HUES6 (cell line): ENCODE data around the gene EIF4G3.

ENCODE experiments used
- H3K27ac ChIP-seq: 2 replicates; pipeline ENCODE4 v1.7.0; 2013; ENCODE audit warnings: low read depth, mild to moderate bottlenecking, low read length, inconsistent platforms
- H3K27me3 ChIP-seq: 2 replicates; pipeline ENCODE4 v1.6.1; 2013; ENCODE audit warnings: low read length; ENCODE audit not compliant: control insufficient read depth, insufficient read depth
- H3K36me3 ChIP-seq: 2 replicates; pipeline ENCODE4 v1.6.1; 2013; ENCODE audit warnings: low read length; ENCODE audit not compliant: control insufficient read depth, insufficient read depth
- H3K4me1 ChIP-seq: 2 replicates; pipeline ENCODE4 v1.6.1; 2013; ENCODE audit warnings: low read length; ENCODE audit not compliant: control insufficient read depth, insufficient read depth
- H3K4me3 ChIP-seq: 2 replicates; pipeline ENCODE4 v1.5.1; 2013; ENCODE audit warnings: low read depth, low read length
- H3K9ac ChIP-seq: one replicate; pipeline ENCODE4 v1.6.1; 2013; ENCODE audit warnings: mild to moderate bottlenecking, low read length
- H3K9me3 ChIP-seq: 2 replicates; pipeline ENCODE4 v1.6.1; 2013; ENCODE audit warnings: low read depth, low read length; ENCODE audit not compliant: control insufficient read depth, insufficient read depth

EIF4G3 gene

GRCh38 chr1:21123287-21123948 is 53.3 kb downstream of the EIF4G3 start:
- H3K9me3 ChIP-seq: no peaks in the 10 kb centered on the region
- peaks cover 4% of the 10 kb centered on the region; the same call in 1 of the 2 replicates for H3K36me3 ChIP-seq
- no peak overlapping the region for H3K27ac ChIP-seq
- no peak overlapping the region for H3K9ac ChIP-seq
- peaks cover 5% of the 10 kb centered on the region; the same call in 1 of the 2 replicates for H3K4me1 ChIP-seq
- H3K4me3 ChIP-seq: no peak overlapping the region
- no peaks in the 10 kb centered on the region for H3K27me3 ChIP-seq

GRCh38 chr1:21121764-21122471 is 54.8 kb downstream of the EIF4G3 start:
- Histone ChIP-seq H3K36me3 (peaks cover 4% of the 10 kb centered on the region; the same call in 1 of the 2 replicates), H3K9me3 (no peaks in the 10 kb centered on the region), H3K27me3 (no peaks in the 10 kb centered on the region), H3K9ac (no peak overlapping the region), H3K4me3 (no peak overlapping the region), H3K27ac (no peak overlapping the region), H3K4me1 (peaks cover 5% of the 10 kb centered on the region; the same call in 1 of the 2 replicates)

GRCh38 chr1:21118167-21118566 is 58.5 kb downstream of the EIF4G3 start:
- Histone ChIP-seq H3K4me3 (no peak overlapping the region), H3K27me3 (no peaks in the 10 kb centered on the region), H3K27ac (no peak overlapping the region), H3K9me3 (no peaks in the 10 kb centered on the region), H3K9ac (no peak overlapping the region), H3K4me1 (no peaks in the 10 kb centered on the region), H3K36me3 (no peaks in the 10 kb centered on the region)

GRCh38 chr1:21117597-21118001 is 59.1 kb downstream of the EIF4G3 start:
- Histone ChIP-seq H3K27me3 (no peaks in the 10 kb centered on the region), H3K36me3 (no peaks in the 10 kb centered on the region), H3K4me1 (no peaks in the 10 kb centered on the region), H3K9me3 (no peaks in the 10 kb centered on the region), H3K9ac (no peak overlapping the region), H3K27ac (no peak overlapping the region), H3K4me3 (no peak overlapping the region)

GRCh38 chr1:21117159-21117558 is 59.5 kb downstream of the EIF4G3 start:
- Histone ChIP-seq H3K9ac (no peak overlapping the region), H3K27me3 (no peaks in the 10 kb centered on the region), H3K9me3 (no peaks in the 10 kb centered on the region), H3K4me1 (no peaks in the 10 kb centered on the region), H3K4me3 (no peak overlapping the region), H3K27ac (no peak overlapping the region), H3K36me3 (no peaks in the 10 kb centered on the region)

- Histone ChIP-seq H3K4me1 (no peaks in the 10 kb centered on the region), H3K9me3 (no peaks in the 10 kb centered on the region), H3K27me3 (no peaks in the 10 kb centered on the region), H3K36me3 (peaks cover 5% of the 10 kb centered on the region; the same call in 1 of the 2 replicates), H3K4me3 (no peak overlapping the region), H3K9ac (no peak overlapping the region), H3K27ac (no peak overlapping the region)
Measured at GRCh38 chr1:21115098-21115760, 61.5 kb downstream of the EIF4G3 start.

- Histone ChIP-seq H3K27me3 (no peaks in the 10 kb centered on the region), H3K9ac (no peak overlapping the region), H3K9me3 (no peaks in the 10 kb centered on the region), H3K4me3 (no peak overlapping the region), H3K4me1 (no peaks in the 10 kb centered on the region), H3K27ac (no peak overlapping the region), H3K36me3 (peaks cover 5% of the 10 kb centered on the region; the same call in 1 of the 2 replicates)
Measured at GRCh38 chr1:21114431-21114830, 62.3 kb downstream of the EIF4G3 start.

GRCh38 chr1:21110163-21110562 is 66.5 kb downstream of the EIF4G3 start:
- peaks cover 5% of the 10 kb centered on the region; the same call in 1 of the 2 replicates for H3K36me3 ChIP-seq
- H3K4me3 ChIP-seq: no peak overlapping the region
- no peaks in the 10 kb centered on the region for H3K4me1 ChIP-seq
- no peaks in the 10 kb centered on the region for H3K9me3 ChIP-seq
- no peaks in the 10 kb centered on the region for H3K27me3 ChIP-seq
- H3K9ac ChIP-seq: no peak overlapping the region
- no peak overlapping the region for H3K27ac ChIP-seq

GRCh38 chr1:21106709-21107108 is 70.0 kb downstream of the EIF4G3 start:
- peaks cover 11% of the 10 kb centered on the region for H3K36me3 ChIP-seq
- no peaks in the 10 kb centered on the region for H3K4me1 ChIP-seq
- no peak overlapping the region for H3K9ac ChIP-seq
- H3K27ac ChIP-seq: no peak overlapping the region
- no peaks in the 10 kb centered on the region for H3K27me3 ChIP-seq
- no peak overlapping the region for H3K4me3 ChIP-seq
- no peaks in the 10 kb centered on the region for H3K9me3 ChIP-seq

- H3K27me3 ChIP-seq: no peaks in the 10 kb centered on the region
- H3K9ac ChIP-seq: no peak overlapping the region
- no peak overlapping the region for H3K27ac ChIP-seq
- H3K4me1 ChIP-seq: peaks cover 1% of the 10 kb centered on the region
- no peaks in the 10 kb centered on the region for H3K9me3 ChIP-seq
- peaks cover 8% of the 10 kb centered on the region for H3K36me3 ChIP-seq
- H3K4me3 ChIP-seq: no peak overlapping the region
Measured at GRCh38 chr1:21106238-21106637, 70.5 kb downstream of the EIF4G3 start.

- no peaks in the 10 kb centered on the region for H3K9me3 ChIP-seq
- H3K9ac ChIP-seq: no peak overlapping the region
- H3K36me3 ChIP-seq: peaks cover 6% of the 10 kb centered on the region
- no peak overlapping the region for H3K4me3 ChIP-seq
- peaks cover 5% of the 10 kb centered on the region for H3K4me1 ChIP-seq
- H3K27me3 ChIP-seq: no peaks in the 10 kb centered on the region
- H3K27ac ChIP-seq: no peak overlapping the region
Measured at GRCh38 chr1:21105807-21106206, 70.9 kb downstream of the EIF4G3 start.
